SKM-1 (cell line): ENCODE measurements around the gene CCDC50.

Experiments used
- DNase-seq: peaks from one replicate; lab custom pipeline; 2025; ENCODE audit not compliant: unreplicated experiment; lab: John Stamatoyannopoulos, UW

Gene CCDC50, protein sequence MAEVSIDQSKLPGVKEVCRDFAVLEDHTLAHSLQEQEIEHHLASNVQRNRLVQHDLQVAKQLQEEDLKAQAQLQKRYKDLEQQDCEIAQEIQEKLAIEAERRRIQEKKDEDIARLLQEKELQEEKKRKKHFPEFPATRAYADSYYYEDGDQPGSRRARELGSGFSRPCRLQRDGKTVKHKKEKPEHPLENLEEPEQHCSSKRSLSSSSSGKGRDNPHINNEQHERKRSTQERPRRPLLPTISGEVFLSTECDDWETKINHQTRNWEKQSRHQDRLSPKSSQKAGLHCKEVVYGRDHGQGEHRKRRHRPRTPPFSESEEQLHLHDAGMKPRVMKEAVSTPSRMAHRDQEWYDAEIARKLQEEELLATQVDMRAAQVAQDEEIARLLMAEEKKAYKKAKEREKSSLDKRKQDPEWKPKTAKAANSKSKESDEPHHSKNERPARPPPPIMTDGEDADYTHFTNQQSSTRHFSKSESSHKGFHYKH

DNA sequence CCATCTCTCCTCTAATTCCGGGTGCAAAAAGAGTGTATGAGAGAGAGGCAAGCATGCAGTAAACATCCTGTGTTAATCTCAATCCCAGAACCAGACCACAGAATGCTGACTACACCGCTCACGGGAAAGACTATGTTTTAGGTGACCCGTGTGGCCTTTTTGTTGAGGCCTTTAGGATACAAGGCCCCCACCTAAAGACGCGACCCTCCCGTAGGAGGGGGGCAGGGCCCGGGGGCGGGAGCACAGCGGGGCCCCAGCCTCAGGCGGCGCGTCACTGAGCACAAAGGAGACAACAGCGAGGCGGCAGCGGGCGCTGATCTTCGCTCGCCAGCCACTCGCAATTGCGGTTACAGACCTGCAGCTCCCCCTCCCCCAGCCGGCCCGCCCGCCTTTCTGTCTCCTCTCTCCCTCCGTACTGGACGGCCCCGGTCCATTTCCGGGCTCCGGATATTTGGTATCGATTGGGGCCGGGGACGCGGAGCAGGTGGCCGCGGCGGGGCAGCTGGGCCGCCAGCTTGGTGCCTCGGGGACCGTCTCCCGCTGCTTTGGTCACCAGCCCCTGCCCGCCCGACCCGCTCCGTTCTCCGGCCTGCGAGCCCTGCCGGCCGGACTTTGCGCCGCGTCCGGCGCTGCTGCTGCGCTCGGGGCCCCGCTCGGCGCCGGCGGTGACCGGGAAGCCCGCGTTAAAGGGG, at the start of gene CCDC50:
Gene CCDC50, plus strand, starts transcription at position 433 of the 692 bp plus-strand sequence. CDS start 281 bp downstream, outside the sequence.
- DNase-seq = peak; percentile 40

DNA sequence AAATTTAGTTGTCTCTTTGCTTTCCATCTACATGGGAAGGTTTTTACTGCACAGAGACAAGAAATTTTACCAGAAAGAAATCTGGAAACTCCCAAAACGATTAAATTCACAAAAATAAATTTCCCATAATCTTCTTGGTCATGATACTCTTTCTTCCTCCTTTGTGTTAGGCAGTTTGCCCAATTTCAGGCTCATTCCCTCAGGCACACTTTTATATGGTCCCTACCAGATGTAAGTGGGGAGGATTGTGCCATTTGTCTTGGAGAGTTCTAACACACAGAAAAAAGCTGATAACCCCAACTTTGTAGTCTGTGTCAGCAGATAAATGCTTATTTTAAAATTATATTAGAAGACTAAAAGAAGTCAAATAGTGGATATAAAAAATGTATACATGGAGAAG, 49.1 kb upstream of the CCDC50 start:
- no peak for DNase-seq

DNA sequence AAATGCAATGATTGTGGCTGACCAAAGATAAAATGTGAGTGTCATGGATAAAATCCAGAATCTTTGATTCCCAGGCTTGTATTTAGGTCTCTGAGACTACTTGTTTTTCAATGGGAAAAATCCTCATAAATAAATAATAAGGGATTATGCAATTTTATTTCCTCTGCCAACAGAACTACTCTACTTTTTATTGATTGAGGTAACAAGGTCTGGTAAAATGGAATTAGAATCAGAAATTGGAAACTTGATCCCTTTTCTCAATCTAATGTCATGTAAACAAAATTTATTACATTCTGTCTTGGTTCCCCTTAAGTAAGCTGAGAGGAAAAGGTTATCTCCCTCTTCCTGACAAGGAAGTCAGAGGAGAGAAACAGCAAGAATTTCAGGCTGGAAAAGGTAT, 48.3 kb upstream of the CCDC50 start:
- no peak for DNase-seq

DNA sequence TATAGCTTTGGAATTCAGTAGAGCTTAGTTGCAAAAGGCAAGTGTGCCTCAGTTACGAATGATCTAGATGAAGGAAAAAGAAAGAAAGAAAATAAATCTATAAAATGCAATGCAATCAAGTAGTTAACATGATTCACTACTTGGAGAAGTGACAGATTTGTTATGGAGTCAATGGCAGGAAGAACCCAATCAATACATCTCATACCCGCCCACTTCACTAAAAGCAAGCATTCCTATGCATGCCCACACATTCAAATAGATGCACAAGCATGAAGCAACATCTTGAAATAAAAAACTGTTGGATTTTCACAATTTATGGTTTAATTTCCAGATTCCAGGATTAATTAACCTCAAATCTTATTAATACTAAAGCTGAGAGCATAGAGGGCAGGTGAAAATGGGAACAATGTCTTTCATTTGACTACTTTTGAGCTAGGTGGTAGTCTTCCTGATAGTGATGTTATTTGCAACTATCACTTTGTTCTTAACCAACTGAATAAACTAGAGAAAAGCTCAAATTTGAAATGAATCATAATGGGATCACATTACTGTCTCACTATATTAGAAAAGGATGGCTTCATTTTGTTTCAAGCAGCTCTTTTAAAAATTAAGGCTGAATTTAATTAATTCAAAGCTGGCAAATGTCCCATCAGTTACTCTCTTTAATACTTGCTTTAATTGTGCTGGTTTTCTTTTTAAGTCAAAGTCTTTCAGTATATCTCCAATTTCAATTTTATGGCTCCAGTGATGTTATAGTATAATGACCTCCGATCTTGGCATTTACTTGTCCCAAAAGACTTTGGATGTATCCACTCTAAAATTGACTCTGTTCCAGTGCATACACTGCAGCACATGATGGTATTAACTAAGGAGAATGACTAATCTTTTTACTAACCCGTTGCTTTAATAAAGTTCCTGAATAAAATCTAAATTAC, 46.7 kb upstream of the CCDC50 start:
- DNase-seq = no peak

DNA sequence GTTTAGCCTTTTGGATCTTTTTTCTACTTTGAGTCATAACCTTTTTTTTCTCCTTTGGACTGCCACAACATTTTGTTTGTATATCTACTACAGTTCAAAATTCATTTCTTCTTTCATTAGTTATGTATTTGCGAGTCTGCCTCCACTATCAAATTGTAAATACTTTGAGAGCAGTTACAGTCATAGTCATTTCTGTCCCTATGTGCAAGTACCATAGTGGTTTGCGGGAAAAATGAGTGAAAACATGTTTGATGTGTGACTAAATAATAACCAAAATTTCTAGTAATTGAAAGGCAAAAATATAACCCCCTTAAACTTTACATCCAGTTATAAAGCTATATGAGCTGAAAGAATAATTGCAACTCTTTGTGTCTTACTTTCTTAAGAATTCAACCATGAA, 45.8 kb upstream of the CCDC50 start:
- no peak for DNase-seq

DNA sequence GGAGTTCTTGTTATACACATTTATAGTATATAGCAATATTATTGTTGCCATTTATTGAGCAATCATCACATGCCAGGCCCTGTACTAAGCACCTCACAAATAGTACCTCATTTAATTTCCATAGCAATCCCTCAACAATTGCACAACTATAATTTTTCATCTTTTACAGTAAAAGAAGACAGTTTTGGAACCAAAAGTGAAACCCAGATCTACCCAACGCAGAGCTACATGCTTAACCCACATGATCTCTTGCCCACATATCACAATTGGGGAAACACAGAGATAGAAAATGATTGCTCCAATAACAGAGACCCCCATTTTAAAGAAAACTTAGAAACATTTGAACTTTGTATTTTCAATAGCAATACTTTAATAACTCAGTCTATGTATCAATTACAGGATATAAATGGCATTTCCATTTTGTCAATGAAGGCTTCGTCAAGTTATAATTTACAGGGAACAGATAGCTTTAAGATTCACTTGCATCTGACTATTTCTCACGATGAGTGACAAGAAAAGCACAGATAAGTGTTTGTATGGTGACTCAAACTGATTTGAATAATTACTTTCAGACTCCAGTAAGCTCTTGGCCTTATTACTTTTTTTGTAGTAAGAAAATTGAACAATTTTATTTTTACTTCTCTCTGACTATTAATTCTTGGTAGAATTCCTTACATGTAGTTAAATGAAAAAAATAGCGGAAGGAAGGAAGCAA, 38.7 kb upstream of the CCDC50 start:
- DNase-seq = no peak

DNA sequence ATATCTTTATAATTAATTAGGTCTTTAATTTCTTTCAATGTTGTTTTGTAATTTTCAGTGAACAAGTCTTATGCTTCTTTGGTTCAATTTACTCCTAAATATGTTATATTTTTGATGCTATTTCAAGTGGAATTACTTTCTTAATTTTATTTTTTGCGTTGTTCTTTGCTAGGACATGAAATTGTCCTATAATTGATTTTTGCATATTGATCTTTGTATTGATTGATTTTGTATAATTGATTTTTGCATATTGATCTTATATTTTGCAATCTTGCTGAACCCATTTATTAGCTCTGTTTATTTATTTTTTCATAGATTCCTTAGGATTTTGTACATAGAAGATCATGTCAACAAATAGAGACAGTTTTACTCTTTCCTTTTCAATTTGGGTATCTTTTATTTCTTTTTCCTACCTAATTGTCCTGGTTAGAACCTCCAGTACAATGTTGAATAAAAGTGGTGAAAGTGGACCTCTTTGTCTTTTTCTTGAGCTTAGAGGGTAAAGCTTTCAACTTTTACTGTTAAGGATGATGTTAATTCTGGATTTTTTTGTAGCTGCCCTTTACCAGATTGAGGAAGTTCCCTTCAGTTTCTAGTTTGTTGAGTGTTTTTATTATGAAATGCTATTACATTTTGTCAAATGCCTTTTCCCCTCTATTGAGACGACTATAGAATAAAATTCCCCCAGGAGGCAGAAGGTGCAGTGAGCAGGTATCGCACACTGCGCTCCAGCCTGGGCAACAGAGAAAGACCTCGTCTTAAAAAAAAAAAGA, 36.8 kb upstream of the CCDC50 start:
- no peak for DNase-seq

DNA sequence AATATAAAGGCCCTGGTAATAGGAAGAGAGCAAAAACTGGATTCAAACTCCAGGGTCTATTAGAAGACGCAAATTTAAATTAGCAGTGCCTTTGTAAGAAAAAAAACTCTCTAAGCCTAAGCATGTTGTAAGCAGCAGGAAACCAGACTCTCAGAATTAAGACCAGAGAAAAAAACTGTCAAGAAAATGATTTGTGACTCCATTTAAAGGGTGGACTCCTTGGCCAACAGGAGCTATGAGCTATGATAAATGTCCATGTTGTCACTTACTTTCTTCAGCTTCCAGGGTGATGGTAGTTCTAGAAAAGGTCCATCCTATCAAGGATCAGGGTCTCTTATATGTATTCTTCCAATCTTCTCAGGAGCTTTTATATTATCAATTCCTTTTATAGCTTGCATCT, 34.9 kb upstream of the CCDC50 start:
- DNase-seq = no peak

DNA sequence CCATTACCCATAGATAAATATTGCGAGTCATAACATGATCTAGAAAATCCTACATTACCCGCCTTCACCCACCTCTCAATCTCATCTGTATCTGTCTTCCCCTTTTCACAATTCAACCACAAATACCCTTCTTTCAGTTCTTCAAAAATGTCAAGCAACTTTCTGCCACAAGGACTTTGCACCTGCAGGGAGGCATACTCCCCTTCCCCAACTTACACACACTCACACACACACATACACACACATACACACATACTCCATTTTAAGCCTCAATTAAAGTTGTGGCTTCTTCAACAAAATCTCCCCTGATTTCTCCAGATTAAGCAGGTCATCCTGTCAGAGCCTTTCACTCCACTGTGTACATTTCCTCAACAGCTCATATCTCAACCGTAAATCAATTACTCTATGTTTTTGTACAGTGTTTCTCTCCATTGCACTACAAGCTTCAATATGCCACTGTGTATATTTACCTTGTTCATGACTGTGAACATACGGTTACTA, 33.1 kb upstream of the CCDC50 start:
- peak; percentile 19 for DNase-seq

DNA sequence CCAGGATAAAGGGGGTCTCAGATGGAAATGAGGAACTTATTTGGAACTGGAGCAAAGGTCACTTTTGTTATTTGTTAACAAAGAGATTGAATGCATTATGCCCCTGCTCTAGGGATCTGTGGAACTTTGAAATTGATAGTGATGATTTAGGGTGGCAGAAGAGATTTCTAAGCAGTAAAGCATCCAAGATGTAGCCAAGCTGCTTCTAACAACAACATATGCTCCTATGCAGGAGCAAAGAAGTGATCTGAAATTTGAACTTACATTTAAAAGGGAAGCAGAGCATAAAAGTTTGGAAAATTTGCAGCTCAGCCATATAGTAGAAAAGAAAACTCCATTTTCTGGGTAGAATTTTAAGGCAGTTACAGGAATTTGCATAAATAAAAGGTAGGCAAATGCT, 30.3 kb upstream of the CCDC50 start:
- no peak for DNase-seq

DNA sequence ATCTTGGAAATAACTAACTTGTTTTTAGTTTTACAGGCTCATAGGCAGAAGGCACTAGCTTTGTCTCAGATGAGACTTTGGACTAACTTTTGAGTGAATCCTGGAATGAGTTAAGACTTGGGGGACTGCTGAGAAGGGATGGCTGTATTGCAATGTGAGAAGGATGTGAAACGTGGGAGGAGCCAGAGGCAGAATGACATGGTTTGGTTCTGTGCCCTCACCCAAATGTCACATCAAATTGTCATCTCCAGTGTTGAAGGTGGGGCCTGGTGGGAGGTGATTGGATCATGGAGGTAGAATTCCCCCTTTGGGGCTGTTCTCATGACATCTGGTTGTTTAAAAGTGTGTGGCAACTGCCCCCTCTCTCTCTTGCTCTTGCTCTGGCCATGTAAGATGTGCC, 28.8 kb upstream of the CCDC50 start:
- DNase-seq = no peak

DNA sequence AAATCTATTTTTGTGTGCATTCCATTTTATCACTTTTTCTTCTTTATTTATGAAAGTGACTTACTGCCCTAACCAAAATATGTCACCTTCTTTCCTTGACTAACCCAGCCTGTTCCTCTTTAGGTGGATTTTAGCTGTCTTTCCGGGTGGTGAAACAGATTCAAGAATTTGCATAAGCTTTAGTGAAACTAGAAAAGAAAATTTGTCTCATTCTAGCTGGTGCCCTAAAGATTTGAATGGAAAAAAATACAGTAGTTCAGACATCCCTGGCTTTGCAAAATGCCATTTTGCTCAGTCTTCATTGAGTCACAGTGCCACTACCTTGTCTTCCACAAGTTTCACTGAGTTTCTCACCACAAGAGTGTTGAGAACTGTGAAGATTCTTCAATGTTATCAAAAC, 28.2 kb upstream of the CCDC50 start:
- DNase-seq = no peak

DNA sequence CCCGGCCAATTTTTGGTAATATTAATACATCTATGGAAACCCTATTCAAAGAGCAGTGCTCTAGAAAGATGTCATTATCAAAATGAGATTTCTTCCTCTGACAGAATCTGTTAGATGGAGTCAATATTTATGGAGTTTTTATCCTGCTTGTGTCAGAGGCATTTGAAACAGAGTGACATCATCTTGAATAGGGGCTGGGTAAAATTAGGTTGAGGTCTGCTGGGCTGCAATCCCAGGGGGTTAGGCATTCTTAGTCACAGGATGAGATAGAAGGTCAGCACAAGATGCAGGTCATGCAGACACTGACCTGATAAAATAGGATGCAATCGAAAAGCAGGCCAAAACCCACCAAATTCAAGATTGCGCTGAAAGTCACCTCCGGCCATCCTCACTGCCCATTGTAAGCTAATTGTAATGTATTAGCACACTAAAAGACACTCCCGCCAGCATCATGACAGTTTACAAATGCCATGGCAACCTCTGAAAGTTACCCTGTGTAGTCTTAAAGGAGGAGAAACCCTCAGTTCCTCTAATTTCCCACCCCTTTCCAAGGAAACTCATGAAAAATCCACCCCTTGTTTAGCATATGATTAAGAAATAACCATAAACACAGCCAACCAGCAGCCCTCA, 27.3 kb upstream of the CCDC50 start:
- no peak for DNase-seq

DNA sequence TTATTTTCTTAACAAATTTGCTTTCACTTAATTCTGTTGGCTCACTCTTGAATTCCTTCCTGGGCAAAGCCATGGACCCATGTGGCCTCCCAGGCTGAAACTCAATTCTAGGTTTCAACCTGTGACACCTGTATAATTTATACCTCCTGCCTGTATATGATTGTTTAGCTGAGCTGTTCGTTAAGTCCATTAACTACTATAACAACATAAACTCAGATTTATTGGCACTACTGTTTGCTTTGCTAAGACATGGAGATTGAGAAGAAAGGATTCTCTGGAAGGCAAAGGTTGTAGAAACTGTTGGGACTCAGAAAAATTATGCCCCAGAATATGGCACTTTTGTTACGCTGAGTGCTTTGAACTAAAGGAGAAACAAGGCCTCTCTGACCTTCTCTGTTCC, 26.7 kb upstream of the CCDC50 start:
- no peak for DNase-seq

DNA sequence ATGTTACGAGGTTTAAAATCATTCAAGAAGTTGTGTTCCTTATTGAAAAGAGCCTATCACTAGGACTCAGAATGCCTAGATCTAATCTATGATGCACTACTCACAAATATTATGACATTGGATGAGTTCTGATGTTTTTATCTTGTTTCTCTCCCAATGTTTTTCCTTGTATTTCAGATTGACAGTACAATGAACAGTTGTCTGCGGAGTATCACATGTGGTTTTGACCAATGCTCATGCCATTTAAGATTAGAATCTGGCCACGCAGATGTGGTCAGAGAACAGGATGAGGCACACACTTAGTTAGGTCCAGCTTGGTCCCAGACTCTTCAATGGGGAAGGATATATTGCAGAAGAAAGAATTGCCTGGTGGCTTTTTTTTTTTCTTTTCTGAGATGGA, 25.6 kb upstream of the CCDC50 start:
- no peak for DNase-seq

DNA sequence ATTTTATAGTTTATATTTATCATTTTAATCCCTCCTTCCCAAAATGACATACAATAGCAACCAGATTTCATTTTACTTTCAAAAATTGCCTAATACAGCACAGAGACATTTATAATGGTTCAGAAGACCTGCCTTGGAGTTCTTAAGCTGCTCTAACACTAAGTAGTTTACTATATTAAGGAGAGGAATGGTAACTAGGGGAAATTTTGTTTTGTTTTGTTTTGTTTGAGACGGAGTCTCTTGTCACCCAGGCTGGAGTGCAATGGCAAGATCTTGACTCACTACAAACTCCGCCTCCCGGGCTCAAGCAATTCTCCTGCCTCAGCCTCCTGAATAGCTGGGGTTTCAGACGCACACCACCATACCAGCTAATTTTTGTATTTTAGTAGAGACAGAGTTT, 22.8 kb upstream of the CCDC50 start:
- no peak for DNase-seq

DNA sequence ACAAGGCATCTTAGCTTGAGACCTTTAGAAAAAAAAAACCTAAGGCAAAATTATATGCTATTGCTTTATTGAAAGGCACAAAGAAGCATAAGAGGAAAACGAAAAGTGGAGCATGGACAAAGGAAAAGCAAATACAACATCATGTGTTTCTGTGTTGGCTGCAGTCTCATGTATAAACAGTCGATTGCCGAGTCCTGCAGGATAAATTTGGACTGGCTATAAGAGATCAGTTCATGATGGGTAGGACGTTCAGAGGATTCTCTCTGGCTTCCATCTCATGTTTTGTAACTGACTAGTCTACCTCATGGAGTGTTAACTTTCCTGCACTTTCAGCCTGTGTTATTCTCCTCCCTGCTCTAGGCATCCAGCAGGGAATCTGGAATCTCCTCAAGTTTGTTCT, 21.9 kb upstream of the CCDC50 start:
- DNase-seq = no peak

DNA sequence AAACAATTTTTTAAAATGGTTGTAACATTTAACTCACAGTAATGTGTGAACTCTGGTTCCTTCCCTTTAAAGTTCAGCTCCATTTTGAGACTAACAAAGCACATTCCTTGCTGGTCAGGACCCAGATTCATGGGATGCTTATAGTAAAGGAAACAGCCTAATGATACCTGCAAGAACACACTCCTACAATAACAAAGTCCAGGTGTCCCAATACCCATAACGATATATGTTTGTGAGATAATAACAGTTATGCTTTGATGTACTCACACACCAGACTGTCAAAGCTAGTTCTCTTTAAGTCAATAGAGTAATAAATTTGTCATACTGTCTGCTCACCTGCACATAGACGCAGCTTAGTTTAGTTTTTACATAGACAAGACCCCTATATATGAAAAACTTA, 15.9 kb upstream of the CCDC50 start:
- DNase-seq = no peak

DNA sequence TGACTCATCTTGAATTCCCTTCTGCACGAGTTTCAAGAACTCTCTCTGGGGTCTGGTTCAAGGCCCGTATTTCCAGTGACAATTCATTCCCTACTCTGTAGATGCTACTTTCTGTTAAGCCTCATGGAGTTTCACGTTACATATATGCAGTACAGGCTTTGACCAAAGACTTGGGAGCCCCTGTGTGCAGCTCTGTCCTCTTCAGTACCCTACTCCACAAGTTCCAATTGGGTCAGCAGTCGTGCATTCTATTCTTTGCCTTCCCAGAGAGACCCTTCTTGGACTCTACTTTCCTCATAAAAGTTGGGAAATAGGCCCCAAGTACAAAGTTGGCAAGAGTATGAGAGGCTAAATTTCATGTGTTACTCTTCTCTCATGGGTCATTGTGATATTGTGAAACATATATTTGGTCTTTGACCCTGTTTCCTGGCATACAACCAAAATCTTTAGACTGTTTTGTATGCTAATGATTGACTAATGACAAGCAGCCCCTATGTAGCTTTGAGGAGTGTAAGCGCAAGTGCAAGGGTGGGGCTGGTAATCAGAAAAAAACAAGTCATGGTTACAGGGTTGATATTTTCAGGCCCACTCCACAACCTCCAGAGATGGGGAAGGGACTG, 15.0 kb upstream of the CCDC50 start:
- DNase-seq = no peak
